H9 (cell line): Measurements from ENCODE around the gene NDUFV2. TPM values are rescaled to one million over a fixed set of nuclear protein-coding genes. Genes with fewer than 3 reads are reported as not detected.

Source experiments
- DNase-seq: peaks from one replicate; pipeline ENCODE4 v3.0.0-alpha.2; 2017
- H2AFZ ChIP-seq: one replicate; pipeline ENCODE4 v1.6.1; 2013; ENCODE audit warnings: mild to moderate bottlenecking, low read length, control low read depth, moderate library complexity
- H2AK5ac ChIP-seq: 2 replicates; pipeline ENCODE4 v1.6.1; 2013; ENCODE audit warnings: low read length, control low read depth, mixed read lengths; ENCODE audit not compliant: insufficient read length
- H2BK120ac ChIP-seq: one replicate; pipeline ENCODE4 v1.6.1; 2013; ENCODE audit warnings: low read depth, mild to moderate bottlenecking, low read length, control low read depth, inconsistent platforms; ENCODE audit not compliant: poor library complexity, severe bottlenecking
- H2BK12ac ChIP-seq: 2 replicates; pipeline ENCODE4 v1.6.1; 2013; ENCODE audit warnings: low read length, control low read depth, mixed read lengths, low read depth; ENCODE audit not compliant: insufficient read length
- H2BK15ac ChIP-seq: 2 replicates; pipeline ENCODE4 v1.6.1; 2013; ENCODE audit warnings: low read depth, low read length, control low read depth
- H2BK20ac ChIP-seq: one replicate; pipeline ENCODE4 v1.6.1; 2013; ENCODE audit warnings: low read depth, mild to moderate bottlenecking, low read length, control low read depth, inconsistent platforms; ENCODE audit not compliant: poor library complexity, severe bottlenecking
- H2BK5ac ChIP-seq: 2 replicates; pipeline ENCODE4 v1.6.1; 2013; ENCODE audit warnings: low read length, control low read depth, mixed read lengths; ENCODE audit not compliant: insufficient read length
- H3K14ac ChIP-seq: 2 replicates; pipeline ENCODE4 v1.6.1; 2013; ENCODE audit warnings: low read length, control low read depth; ENCODE audit not compliant: insufficient read depth
- H3K18ac ChIP-seq: 2 replicates; pipeline ENCODE4 v1.6.1; 2013; ENCODE audit warnings: low read depth, mild to moderate bottlenecking, mixed read lengths, low read length, control low read depth; ENCODE audit not compliant: insufficient read length
- H3K23ac ChIP-seq: 2 replicates; pipeline ENCODE4 v1.6.1; 2013; ENCODE audit warnings: low read length, control low read depth, mixed read lengths, low read depth; ENCODE audit not compliant: insufficient read length
- H3K23me2 ChIP-seq: 2 replicates; pipeline ENCODE4 v1.6.1; 2013; ENCODE audit warnings: low read depth, mild to moderate bottlenecking, mixed read lengths, low read length, control low read depth; ENCODE audit not compliant: insufficient read length, poor library complexity, severe bottlenecking
- H3K27ac ChIP-seq: 2 replicates; pipeline ENCODE4 v1.5.1; 2013; ENCODE audit warnings: low read length, control low read depth, mixed read lengths, low read depth; ENCODE audit not compliant: insufficient read length
- H3K27me3 ChIP-seq: 2 replicates; pipeline ENCODE4 v1.6.1; 2013; ENCODE audit warnings: low read length, control low read depth, inconsistent platforms; ENCODE audit not compliant: insufficient read depth
- H3K4ac ChIP-seq: 2 replicates; pipeline ENCODE4 v1.6.1; 2013; ENCODE audit warnings: low read depth, mild to moderate bottlenecking, control low read depth, inconsistent platforms, low read length, moderate library complexity
- H3K4me1 ChIP-seq: 2 replicates; pipeline ENCODE4 v1.6.1; 2013; ENCODE audit warnings: low read length, control low read depth, inconsistent platforms; ENCODE audit not compliant: insufficient read depth
- H3K4me2 ChIP-seq: 2 replicates; pipeline ENCODE4 v1.6.1; 2013; ENCODE audit warnings: low read length, control low read depth, mixed read lengths; ENCODE audit not compliant: insufficient read length, insufficient read depth
- H3K56ac ChIP-seq: 2 replicates; pipeline ENCODE4 v1.6.1; 2013; ENCODE audit warnings: low read depth, mild to moderate bottlenecking, mixed read lengths, low read length, control low read depth; ENCODE audit not compliant: insufficient read length
- H3K79me1 ChIP-seq: 2 replicates; pipeline ENCODE4 v1.6.1; 2013; ENCODE audit warnings: low read depth, mild to moderate bottlenecking, moderate library complexity, low read length, control low read depth, inconsistent platforms; ENCODE audit not compliant: insufficient read depth, poor library complexity, severe bottlenecking
- H3K79me2 ChIP-seq: 2 replicates; pipeline ENCODE4 v1.6.1; 2013; ENCODE audit warnings: low read length, control low read depth, inconsistent platforms; ENCODE audit not compliant: insufficient read depth
- H3K9ac ChIP-seq: 2 replicates; pipeline ENCODE4 v1.6.1; 2013; ENCODE audit warnings: low read length, control low read depth, mixed read lengths; ENCODE audit not compliant: insufficient read length; ENCODE audit errors: extremely low read depth
- H3K9me3 ChIP-seq: one replicate; pipeline ENCODE4 v1.6.1; 2013; ENCODE audit warnings: low read depth, low read length, inconsistent platforms; ENCODE audit not compliant: control insufficient read depth
- H3T11ph ChIP-seq: one replicate; pipeline ENCODE4 v1.6.1; 2013; ENCODE audit warnings: mild to moderate bottlenecking, low read length, control low read depth, inconsistent platforms
- H4K20me1 ChIP-seq: one replicate; pipeline ENCODE4 v1.6.1; 2013; ENCODE audit not compliant: control insufficient read depth, insufficient read length, insufficient read depth
- H4K5ac ChIP-seq: 2 replicates; pipeline ENCODE4 v1.6.1; 2013; ENCODE audit warnings: low read depth, mild to moderate bottlenecking, mixed read lengths, low read length, control low read depth; ENCODE audit not compliant: insufficient read length
- H4K8ac ChIP-seq: replicated peaks from 2 replicates; pipeline ENCODE4 v1.6.1; 2013; ENCODE audit warnings: low read length, control low read depth, mixed read lengths, low read depth; ENCODE audit not compliant: insufficient read length
- H4K91ac ChIP-seq: 2 replicates; pipeline ENCODE4 v1.6.1; 2013; ENCODE audit warnings: low read depth, mild to moderate bottlenecking, moderate library complexity, mixed read lengths, low read length, control low read depth; ENCODE audit not compliant: insufficient read length
- H3K27ac Mint-ChIP-seq, 3 experiments: 2 replicates in 2 of 3; 3 replicates in 1 of 3; pipeline ENCODE4 v1.8.0; 2020 to 2021; ENCODE audit warnings: mixed read lengths in 3 of 3, mild to moderate bottlenecking in 1 of 3, moderate library complexity in 1 of 3
- H3K27me3 Mint-ChIP-seq: 2 replicates; pipeline ENCODE4 v1.8.0; 2021; ENCODE audit warnings: low read depth, mild to moderate bottlenecking, moderate library complexity, mixed read lengths
- H3K36me3 Mint-ChIP-seq, 3 experiments: 2 replicates in 2 of 3; 3 replicates in 1 of 3; pipeline ENCODE4 v1.8.0; 2020 to 2021; ENCODE audit warnings: low read depth in 3 of 3, mixed read lengths in 3 of 3; ENCODE audit not compliant: insufficient read depth in 1 of 3
- H3K4me1 Mint-ChIP-seq, 2 experiments: 2 replicates each; pipeline ENCODE4 v1.8.0; 2020; ENCODE audit warnings: mixed read lengths in 2 of 2
- H3K4me3 Mint-ChIP-seq, 2 experiments: 2 replicates in 1 of 2; 3 replicates in 1 of 2; pipeline ENCODE4 v1.8.0; 2020 to 2021; ENCODE audit warnings: mild to moderate bottlenecking in 2 of 2, mixed read lengths in 2 of 2, moderate library complexity in 1 of 2
- H3K9me3 Mint-ChIP-seq, 2 experiments: 2 replicates in 1 of 2; 3 replicates in 1 of 2; pipeline ENCODE4 v1.8.0; 2020; ENCODE audit warnings: mild to moderate bottlenecking in 2 of 2, mixed read lengths in 2 of 2, moderate library complexity in 1 of 2
- WGBS: extraction: QIAGEN DNeasy Blood & Tissue Kit; methylation state at CpG from one replicate; pipeline ENCODE4 v1.1.7; 2013; ENCODE audit warnings: missing lambda C conversion rate, low lambda C conversion rate, mixed read lengths; ENCODE audit not compliant: insufficient read length; ENCODE audit errors: extremely low coverage; 5-methylcytosine and 5-hydroxymethylcytosine counted together
- total RNA-seq: library from RNA; stranded (reverse); gene quantifications from 2 replicates; pipeline ENCODE4 v1.2.1, GENCODE V29; 2021
- TF ChIP-seq, protein P1 (sequence below): fragments of 200-600 bp; sonication (generic); conservative IDR thresholded peaks from 3 replicates; pipeline ENCODE4 v1.8.0; 2021; ENCODE audit warnings: antibody characterized with exemption, mild to moderate bottlenecking

The NDUFV2 gene
- total RNA-seq, 1 experiment from 2014 or later: 206 TPM

DNA sequence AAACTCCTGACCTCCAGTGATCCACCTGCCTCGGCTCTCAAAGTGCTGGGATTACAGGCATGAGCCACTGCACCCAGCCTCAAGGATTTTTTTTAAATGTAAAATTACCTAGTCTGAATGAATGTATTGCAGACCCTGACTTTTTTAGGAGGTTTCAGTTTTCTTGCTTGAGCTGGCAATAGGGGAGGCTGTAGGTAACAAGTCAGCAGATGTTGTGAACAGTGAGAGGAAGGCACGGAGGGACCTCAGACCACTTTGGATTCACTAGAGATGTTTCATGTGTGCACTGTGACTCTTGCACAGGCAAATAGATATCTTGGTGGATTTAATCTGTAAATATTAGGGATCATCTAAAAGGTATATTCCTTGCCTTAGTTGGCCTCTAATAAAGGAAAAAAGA, 6.4 kb downstream of the NDUFV2 start:
- no peaks in the 10 kb centered on the region for H3K27me3 Mint-ChIP-seq
- Histone ChIP-seq H4K20me1 (no peaks in the 10 kb centered on the region), H2BK120ac (no peak overlapping the region), H3K27me3 (no peaks in the 10 kb centered on the region), H4K91ac (no peak overlapping the region), H3K14ac (no peak overlapping the region), H2AK5ac (no peak overlapping the region), H3K4me2 (peak overlapping the region; percentile 35), H3K27ac (no peak overlapping the region), H2BK12ac (no peak overlapping the region), H2BK15ac (no peak overlapping the region), H2BK20ac (no peak overlapping the region), H3T11ph (no peak overlapping the region), H3K9me3 (no peaks in the 10 kb centered on the region), H3K9ac (no peak overlapping the region), H3K4me1 (peaks cover 4% of the 10 kb centered on the region; the same call in 1 of the 2 replicates), H2BK5ac (no peak overlapping the region), H3K56ac (no peak overlapping the region), H3K79me1 (peaks cover 3% of the 10 kb centered on the region), H3K18ac (no peak overlapping the region), H4K8ac (no peak overlapping the region), H4K5ac (no peak overlapping the region), H3K79me2 (peaks cover 72% of the 10 kb centered on the region), H3K4ac (no peak overlapping the region), H3K23ac (no peak overlapping the region), H2AFZ (no peak overlapping the region), H3K23me2 (peaks cover 4% of the 10 kb centered on the region)
- H3K9me3 Mint-ChIP-seq: no peaks in the 10 kb centered on the region
- WGBS: no CpG with 5 or more reads among the region's 2 CpGs
- peaks cover 17 to 28% (median 24%) of the 10 kb centered on the region in 3 experiments; a peak in 6 of 7 replicates for H3K36me3 Mint-ChIP-seq
- no peak for DNase-seq
- peak overlapping the region; percentile 8 to 35; a peak in 2 of 5 replicates for H3K4me3 Mint-ChIP-seq
- peaks cover 76 to 81% of the 10 kb centered on the region in 2 experiments for H3K4me1 Mint-ChIP-seq
- TF ChIP-seq, protein P1, sequence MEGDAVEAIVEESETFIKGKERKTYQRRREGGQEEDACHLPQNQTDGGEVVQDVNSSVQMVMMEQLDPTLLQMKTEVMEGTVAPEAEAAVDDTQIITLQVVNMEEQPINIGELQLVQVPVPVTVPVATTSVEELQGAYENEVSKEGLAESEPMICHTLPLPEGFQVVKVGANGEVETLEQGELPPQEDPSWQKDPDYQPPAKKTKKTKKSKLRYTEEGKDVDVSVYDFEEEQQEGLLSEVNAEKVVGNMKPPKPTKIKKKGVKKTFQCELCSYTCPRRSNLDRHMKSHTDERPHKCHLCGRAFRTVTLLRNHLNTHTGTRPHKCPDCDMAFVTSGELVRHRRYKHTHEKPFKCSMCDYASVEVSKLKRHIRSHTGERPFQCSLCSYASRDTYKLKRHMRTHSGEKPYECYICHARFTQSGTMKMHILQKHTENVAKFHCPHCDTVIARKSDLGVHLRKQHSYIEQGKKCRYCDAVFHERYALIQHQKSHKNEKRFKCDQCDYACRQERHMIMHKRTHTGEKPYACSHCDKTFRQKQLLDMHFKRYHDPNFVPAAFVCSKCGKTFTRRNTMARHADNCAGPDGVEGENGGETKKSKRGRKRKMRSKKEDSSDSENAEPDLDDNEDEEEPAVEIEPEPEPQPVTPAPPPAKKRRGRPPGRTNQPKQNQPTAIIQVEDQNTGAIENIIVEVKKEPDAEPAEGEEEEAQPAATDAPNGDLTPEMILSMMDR: no peak
- H3K27ac Mint-ChIP-seq: peak overlapping the region; percentile 3 to 71 (median 63); a peak in 3 of 7 replicates
